Non-pigmented ciliary epithelial cell (primary cell): ENCODE measurements around the gene BCL7B.
"Not testable (repeated sequence)": the region's sequence is repeated elsewhere in the genome, so short reads cannot be mapped to it uniquely, and the experiment has no call there.

Experiments used
- DNase-seq: peaks from one replicate; pipeline ENCODE4 v3.0.0-alpha.2; 2010; ENCODE audit warnings: low read depth

Gene BCL7B

GRCh38 chr7:73495507-73495906, 62.0 kb downstream of the BCL7B start:
- DNase-seq: not testable (repeated sequence)

DNA sequence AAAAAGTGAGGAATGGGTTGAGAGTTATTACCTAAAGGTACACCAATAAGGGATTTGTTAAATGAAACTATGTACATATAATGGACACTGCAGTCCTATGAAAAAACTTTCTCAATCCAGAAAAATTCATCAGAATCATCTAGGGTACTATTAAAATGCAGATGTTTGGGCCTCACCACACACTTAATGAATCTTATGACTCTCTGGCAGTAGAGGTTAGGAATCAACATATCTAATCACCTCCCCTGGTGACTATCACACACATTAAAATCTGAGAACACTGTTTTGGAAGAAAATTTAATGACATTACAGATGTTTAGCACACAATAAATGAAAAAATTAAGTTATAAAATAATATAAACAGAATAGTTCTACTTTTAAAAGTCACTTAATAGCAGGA, 67.5 kb downstream of the BCL7B start:
- no peak for DNase-seq

DNA sequence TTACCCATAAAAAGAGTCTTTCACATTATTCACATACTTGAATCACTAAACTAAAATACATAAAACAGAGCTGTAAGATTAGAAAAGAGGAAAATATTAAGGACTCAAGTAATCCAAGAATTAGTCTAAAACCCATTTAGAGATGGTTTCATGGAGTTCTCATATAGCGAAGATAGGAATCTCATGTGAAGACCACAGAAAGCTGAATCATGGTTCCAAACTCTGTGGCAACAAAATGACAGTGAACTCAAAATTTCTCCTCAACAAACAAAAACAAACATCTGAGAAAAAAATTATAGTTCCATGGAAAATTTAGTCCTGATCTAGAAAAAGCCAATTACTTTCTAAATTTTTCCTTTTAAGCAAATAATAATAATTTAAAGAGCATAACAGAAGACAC, 70.0 kb downstream of the BCL7B start:
- DNase-seq: no peak
